Measurements from ENCODE around the gene PLPP3. TPM values are rescaled to one million over a fixed set of nuclear protein-coding genes. Genes with fewer than 3 reads are reported as not detected.

Gene PLPP3
- total RNA-seq, 1 experiment from 2014 or later: 26.7 TPM

DNA sequence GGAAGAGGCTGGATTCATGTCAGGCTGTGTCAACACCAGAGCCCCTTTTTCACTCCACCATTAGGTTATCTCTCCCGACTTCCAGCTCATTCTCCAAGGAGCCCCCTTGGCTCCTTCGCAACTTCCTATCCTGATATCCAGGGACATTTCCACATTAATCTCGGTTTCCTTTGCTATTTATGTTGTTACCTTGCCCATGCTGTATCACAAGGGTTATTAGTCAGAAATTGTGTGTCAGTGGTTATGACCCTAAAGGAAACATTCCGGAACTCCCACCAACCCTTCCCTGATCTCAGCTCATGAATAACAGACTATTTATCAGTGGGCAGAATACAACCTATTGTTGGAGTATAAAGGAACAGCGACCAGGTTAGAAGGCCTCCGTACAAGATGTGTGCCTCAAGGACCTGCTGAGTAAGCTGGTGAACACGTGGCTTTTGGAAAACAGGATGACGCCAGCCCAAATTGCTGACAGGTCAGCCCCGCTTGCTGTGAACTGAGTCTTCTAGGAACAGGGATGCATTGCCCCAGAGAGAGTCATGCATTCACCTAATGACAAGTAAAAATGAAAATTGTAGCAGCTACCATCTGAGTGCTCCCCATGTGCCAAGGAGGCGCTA, 121.5 kb downstream of the PLPP3 start:
- Histone ChIP-seq H4K8ac (replicated peaks; ENCODE audit: insufficient read length, low read depth, low read length) (no peak overlapping the region), H3K27me3 (ENCODE audit: insufficient read depth, low read length) (no peaks in the 10 kb centered on the region), H3K4me2 (ENCODE audit: insufficient read depth, insufficient read length, low read length) (no peak overlapping the region), H2BK15ac (ENCODE audit: low read depth, low read length) (no peak overlapping the region), H3T11ph (ENCODE audit: low read length) (no peak overlapping the region), H2BK5ac (ENCODE audit: insufficient read length, low read length) (no peak overlapping the region), H2BK12ac (ENCODE audit: insufficient read length, low read depth, low read length) (no peak overlapping the region), H3K4me1 (ENCODE audit: insufficient read depth, low read length) (peaks cover 8% of the 10 kb centered on the region; the same call in 1 of the 2 replicates), H3K18ac (ENCODE audit: insufficient read length, low read depth, low read length) (no peak overlapping the region), H3K4ac (ENCODE audit: low read depth, low read length) (no peak overlapping the region), H3K9ac (ENCODE audit: extremely low read depth, insufficient read length, low read length) (no peak overlapping the region), H3K23me2 (ENCODE audit: insufficient read length, low read depth, low read length, poor library complexity, severe bottlenecking) (no peaks in the 10 kb centered on the region), H3K79me1 (ENCODE audit: insufficient read depth, low read depth, low read length, poor library complexity, severe bottlenecking) (no peaks in the 10 kb centered on the region), H3K56ac (ENCODE audit: insufficient read length, low read depth, low read length) (no peak overlapping the region), H4K20me1 (ENCODE audit: control insufficient read depth, insufficient read depth, insufficient read length) (no peaks in the 10 kb centered on the region), H3K9me3 (ENCODE audit: control insufficient read depth, low read depth, low read length) (no peaks in the 10 kb centered on the region), H2BK20ac (ENCODE audit: low read depth, low read length, poor library complexity, severe bottlenecking) (no peak overlapping the region), H3K27ac (ENCODE audit: insufficient read length, low read depth, low read length) (no peak overlapping the region), H4K5ac (ENCODE audit: insufficient read length, low read depth, low read length) (no peak overlapping the region), H2AFZ (ENCODE audit: low read length) (no peak overlapping the region), H3K79me2 (ENCODE audit: insufficient read depth, low read length) (no peaks in the 10 kb centered on the region), H3K14ac (ENCODE audit: insufficient read depth, low read length) (no peak overlapping the region), H3K23ac (ENCODE audit: insufficient read length, low read depth, low read length) (no peak overlapping the region), H2AK5ac (ENCODE audit: insufficient read length, low read length) (no peak overlapping the region), H4K91ac (ENCODE audit: insufficient read length, low read depth, low read length) (no peak overlapping the region), H2BK120ac (ENCODE audit: low read depth, low read length, poor library complexity, severe bottlenecking) (no peak overlapping the region)
- peaks cover 0 to 6% (median 0%) of the 10 kb centered on the region in 3 experiments; a peak in 2 of 7 replicates for H3K36me3 Mint-ChIP-seq (ENCODE audit: insufficient read depth in 1 of 3, low read depth in 3 of 3)
- DNase-seq: no peak
- no CpG with 5 or more reads among the region's 10 CpGs for WGBS (ENCODE audit: extremely low coverage, insufficient read length, low lambda C conversion rate)
- H3K27me3 Mint-ChIP-seq (ENCODE audit: low read depth): no peaks in the 10 kb centered on the region; the same call in 1 of the 2 replicates
- H3K4me3 Mint-ChIP-seq: no peak overlapping the region
- H3K27ac Mint-ChIP-seq: no peak overlapping the region
- TF ChIP-seq, protein P1, sequence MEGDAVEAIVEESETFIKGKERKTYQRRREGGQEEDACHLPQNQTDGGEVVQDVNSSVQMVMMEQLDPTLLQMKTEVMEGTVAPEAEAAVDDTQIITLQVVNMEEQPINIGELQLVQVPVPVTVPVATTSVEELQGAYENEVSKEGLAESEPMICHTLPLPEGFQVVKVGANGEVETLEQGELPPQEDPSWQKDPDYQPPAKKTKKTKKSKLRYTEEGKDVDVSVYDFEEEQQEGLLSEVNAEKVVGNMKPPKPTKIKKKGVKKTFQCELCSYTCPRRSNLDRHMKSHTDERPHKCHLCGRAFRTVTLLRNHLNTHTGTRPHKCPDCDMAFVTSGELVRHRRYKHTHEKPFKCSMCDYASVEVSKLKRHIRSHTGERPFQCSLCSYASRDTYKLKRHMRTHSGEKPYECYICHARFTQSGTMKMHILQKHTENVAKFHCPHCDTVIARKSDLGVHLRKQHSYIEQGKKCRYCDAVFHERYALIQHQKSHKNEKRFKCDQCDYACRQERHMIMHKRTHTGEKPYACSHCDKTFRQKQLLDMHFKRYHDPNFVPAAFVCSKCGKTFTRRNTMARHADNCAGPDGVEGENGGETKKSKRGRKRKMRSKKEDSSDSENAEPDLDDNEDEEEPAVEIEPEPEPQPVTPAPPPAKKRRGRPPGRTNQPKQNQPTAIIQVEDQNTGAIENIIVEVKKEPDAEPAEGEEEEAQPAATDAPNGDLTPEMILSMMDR (conservative IDR thresholded peaks at IDR 0.05): no peak
- peaks cover 34 to 37% of the 10 kb centered on the region in 2 experiments for H3K4me1 Mint-ChIP-seq
- H3K9me3 Mint-ChIP-seq: no peaks in the 10 kb centered on the region

Data from H9 (cell line).